ENCODE measurements around the gene PMM2.

Gene PMM2

GRCh38 chr16:8788578-8789172 is 9.0 kb upstream of the PMM2 start:
- TF ChIP-seq, protein P1, sequence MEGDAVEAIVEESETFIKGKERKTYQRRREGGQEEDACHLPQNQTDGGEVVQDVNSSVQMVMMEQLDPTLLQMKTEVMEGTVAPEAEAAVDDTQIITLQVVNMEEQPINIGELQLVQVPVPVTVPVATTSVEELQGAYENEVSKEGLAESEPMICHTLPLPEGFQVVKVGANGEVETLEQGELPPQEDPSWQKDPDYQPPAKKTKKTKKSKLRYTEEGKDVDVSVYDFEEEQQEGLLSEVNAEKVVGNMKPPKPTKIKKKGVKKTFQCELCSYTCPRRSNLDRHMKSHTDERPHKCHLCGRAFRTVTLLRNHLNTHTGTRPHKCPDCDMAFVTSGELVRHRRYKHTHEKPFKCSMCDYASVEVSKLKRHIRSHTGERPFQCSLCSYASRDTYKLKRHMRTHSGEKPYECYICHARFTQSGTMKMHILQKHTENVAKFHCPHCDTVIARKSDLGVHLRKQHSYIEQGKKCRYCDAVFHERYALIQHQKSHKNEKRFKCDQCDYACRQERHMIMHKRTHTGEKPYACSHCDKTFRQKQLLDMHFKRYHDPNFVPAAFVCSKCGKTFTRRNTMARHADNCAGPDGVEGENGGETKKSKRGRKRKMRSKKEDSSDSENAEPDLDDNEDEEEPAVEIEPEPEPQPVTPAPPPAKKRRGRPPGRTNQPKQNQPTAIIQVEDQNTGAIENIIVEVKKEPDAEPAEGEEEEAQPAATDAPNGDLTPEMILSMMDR (IDR thresholded peaks at IDR 0.05; ENCODE audit: low read depth, low read length) = no peak
- no peaks in the 10 kb centered on the region for H3K36me3 ChIP-seq
- H3K27me3 ChIP-seq (ENCODE audit: insufficient read depth, low read depth, severe bottlenecking) = peaks cover 6% of the 10 kb centered on the region
- no peak for DNase-seq
- H3K27ac ChIP-seq = no peak overlapping the region
- no peaks in the 10 kb centered on the region for H3K9me3 ChIP-seq (ENCODE audit: severe bottlenecking)
- no peak overlapping the region for H3K4me3 ChIP-seq (ENCODE audit: low read depth, low read length)

GRCh38 chr16:8795091-8795490 is 2.5 kb upstream of the PMM2 start:
- TF ChIP-seq, protein P1 (IDR thresholded peaks at IDR 0.05; ENCODE audit: low read depth, low read length) = no peak
- no peaks in the 10 kb centered on the region for H3K9me3 ChIP-seq (ENCODE audit: severe bottlenecking)
- no peak overlapping the region for H3K4me3 ChIP-seq (ENCODE audit: low read depth, low read length)
- H3K36me3 ChIP-seq = peaks cover 3% of the 10 kb centered on the region; the same call in 1 of the 2 replicates
- no peak overlapping the region for H3K27ac ChIP-seq
- H3K27me3 ChIP-seq (ENCODE audit: insufficient read depth, low read depth, severe bottlenecking) = no peaks in the 10 kb centered on the region
- no peak for DNase-seq

DNA sequence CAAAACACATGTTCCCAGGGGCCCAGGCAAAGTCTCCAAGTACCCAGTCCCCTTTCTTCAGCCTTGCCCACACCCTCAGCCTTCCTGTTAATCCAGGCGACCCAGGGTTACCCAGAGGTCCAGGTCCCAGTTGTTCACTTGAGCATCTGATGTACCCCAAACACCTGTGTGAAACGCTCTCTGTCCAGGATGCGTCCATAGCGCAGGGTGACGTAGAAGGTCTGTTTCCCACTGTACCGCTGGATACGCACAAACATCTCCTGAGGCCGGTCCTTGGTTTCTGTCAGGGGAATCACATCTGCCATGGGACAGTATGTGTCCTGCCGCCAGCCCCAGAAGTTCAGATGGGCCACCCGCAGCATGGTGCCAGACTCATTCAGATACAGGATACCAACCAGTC is 1.8 kb upstream of the PMM2 start:
- Histone ChIP-seq H3K36me3 (peaks cover 3% of the 10 kb centered on the region; the same call in 1 of the 2 replicates), H3K9me3 (ENCODE audit: severe bottlenecking) (no peaks in the 10 kb centered on the region), H3K4me3 (ENCODE audit: low read depth, low read length) (no peak overlapping the region), H3K27ac (no peak overlapping the region), H3K27me3 (ENCODE audit: insufficient read depth, low read depth, severe bottlenecking) (no peaks in the 10 kb centered on the region)
- TF ChIP-seq, protein P1 (IDR thresholded peaks at IDR 0.05; ENCODE audit: low read depth, low read length) = no peak
- no peak for DNase-seq

- H3K36me3 ChIP-seq = peaks cover 3% of the 10 kb centered on the region
- no peaks in the 10 kb centered on the region for H3K9me3 ChIP-seq (ENCODE audit: severe bottlenecking)
- TF ChIP-seq, protein P1 (IDR thresholded peaks at IDR 0.05; ENCODE audit: low read depth, low read length) = no peak
- H3K27me3 ChIP-seq (ENCODE audit: insufficient read depth, low read depth, severe bottlenecking) = no peaks in the 10 kb centered on the region
- no peak for DNase-seq
- H3K27ac ChIP-seq = peak overlapping the region; percentile 61
- H3K4me3 ChIP-seq (ENCODE audit: low read depth, low read length) = peak overlapping the region; percentile 97
Observed at GRCh38 chr16:8796469-8797363, 923 bp upstream of the PMM2 start.

DNA sequence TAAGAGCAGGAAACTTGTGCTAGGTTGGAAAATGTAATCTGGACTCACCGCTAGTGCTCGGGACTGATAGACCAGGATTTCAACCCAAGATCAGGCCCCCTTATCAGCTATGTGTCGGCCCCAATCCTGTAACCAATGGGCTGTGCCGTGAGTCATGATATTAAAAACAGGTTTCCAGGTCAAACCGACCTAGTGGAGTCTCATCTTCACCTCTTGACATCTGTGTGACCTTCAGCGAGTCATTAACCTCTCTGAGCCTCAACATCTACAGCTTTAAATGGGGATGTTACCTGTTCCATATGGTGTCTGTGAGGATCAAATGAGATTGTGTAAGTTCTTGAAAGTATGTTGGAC is 512 bp downstream of the PMM2 start:
- Histone ChIP-seq H3K4me3 (ENCODE audit: low read depth, low read length) (peak overlapping the region; percentile 97), H3K27me3 (ENCODE audit: insufficient read depth, low read depth, severe bottlenecking) (no peaks in the 10 kb centered on the region), H3K9me3 (ENCODE audit: severe bottlenecking) (no peaks in the 10 kb centered on the region), H3K36me3 (peaks cover 14% of the 10 kb centered on the region), H3K27ac (peak overlapping the region; percentile 61)
- DNase-seq = no peak
- TF ChIP-seq, protein P1 (IDR thresholded peaks at IDR 0.05; ENCODE audit: low read depth, low read length) = no peak
